ENCODE results near the gene DOCK3.
"Not testable (repeated sequence)": the region's sequence is repeated elsewhere in the genome, so short reads cannot be mapped to it uniquely, and the experiment has no call there.

The DOCK3 gene

GRCh38 chr3:51271172-51271571 is 596.4 kb downstream of the DOCK3 start:
- DNase-seq = no peak

- DNase-seq = no peak
These were observed 599.3 kb downstream of the DOCK3 start for GRCh38 chr3:51274052-51274451.

- no peak for DNase-seq
These were observed 600.5 kb downstream of the DOCK3 start for GRCh38 chr3:51275111-51275805.

- no peak for DNase-seq
These were observed 601.3 kb downstream of the DOCK3 start for GRCh38 chr3:51276046-51276445.

GRCh38 chr3:51279448-51279847 is 604.7 kb downstream of the DOCK3 start:
- no peak for DNase-seq

- no peak for DNase-seq
These were observed 605.4 kb downstream of the DOCK3 start for GRCh38 chr3:51280176-51280575.

- no peak for DNase-seq
These were observed 608.2 kb downstream of the DOCK3 start for GRCh38 chr3:51282931-51283330.

GRCh38 chr3:51283421-51283820 is 608.7 kb downstream of the DOCK3 start:
- no peak for DNase-seq

- DNase-seq = no peak
These were observed 620.9 kb downstream of the DOCK3 start for GRCh38 chr3:51295625-51296024.

GRCh38 chr3:51297333-51297732 is 622.6 kb downstream of the DOCK3 start:
- DNase-seq = no peak

GRCh38 chr3:51304230-51304629 is 629.5 kb downstream of the DOCK3 start:
- no peak for DNase-seq

GRCh38 chr3:51306093-51306492 is 631.4 kb downstream of the DOCK3 start:
- DNase-seq = no peak

- no peak for DNase-seq
These were observed 632.7 kb downstream of the DOCK3 start for GRCh38 chr3:51307458-51307857.

- not testable (repeated sequence) for DNase-seq
These were observed 633.3 kb downstream of the DOCK3 start for GRCh38 chr3:51307945-51308607.

GRCh38 chr3:51311055-51311454 is 636.3 kb downstream of the DOCK3 start:
- peak; percentile 27 for DNase-seq

- DNase-seq = no peak
These were observed 653.5 kb downstream of the DOCK3 start for GRCh38 chr3:51328206-51328605.

- no peak for DNase-seq
These were observed 655.3 kb downstream of the DOCK3 start for GRCh38 chr3:51330046-51330445.

- DNase-seq = no peak
These were observed 657.4 kb downstream of the DOCK3 start for GRCh38 chr3:51332156-51332555.

- no peak for DNase-seq
These were observed 658.3 kb downstream of the DOCK3 start for GRCh38 chr3:51333021-51333420.

GRCh38 chr3:51336261-51336660 is 661.5 kb downstream of the DOCK3 start:
- no peak for DNase-seq

GRCh38 chr3:51337666-51338065 is 662.9 kb downstream of the DOCK3 start:
- no peak for DNase-seq

GRCh38 chr3:51338632-51339031 is 663.9 kb downstream of the DOCK3 start:
- no peak for DNase-seq

- peak; percentile 51 for DNase-seq
These were observed 665.5 kb downstream of the DOCK3 start for GRCh38 chr3:51340013-51340829.

All from 8988T (cell line).